Astrocyte (in vitro differentiated cells and primary cell): ENCODE data around the gene PARD3B. TPM values are rescaled to one million over a fixed set of nuclear protein-coding genes. Genes with fewer than 3 reads are reported as not detected.

Source experiments
- DNase-seq: peaks from one replicate; pipeline ENCODE4 v3.0.0-alpha.2; 2010; ENCODE audit warnings: low read depth
- FAIRE-seq: peaks from 2 replicates; lab custom pipeline; 2011; peaks lifted over from hg19 to GRCh38; lab: Jason Lieb, UNC
- H2AFZ ChIP-seq: 2 replicates; pipeline ENCODE4 v1.6.0; 2012; ENCODE audit warnings: low read depth, low read length, inconsistent platforms
- H3K27ac ChIP-seq: 2 replicates; pipeline ENCODE4 v1.5.1; 2011; ENCODE audit warnings: low read depth, low read length, inconsistent platforms
- H3K27me3 ChIP-seq: 2 replicates; pipeline ENCODE4 v1.6.0; 2011; ENCODE audit warnings: low read length, inconsistent platforms; ENCODE audit not compliant: insufficient read depth
- H3K36me3 ChIP-seq: 2 replicates; pipeline ENCODE4 v1.5.1; 2011; ENCODE audit warnings: low read length, inconsistent platforms; ENCODE audit not compliant: insufficient read depth
- H3K4me1 ChIP-seq: 2 replicates; pipeline ENCODE4 v1.5.1; 2011; ENCODE audit warnings: low read length, inconsistent platforms; ENCODE audit not compliant: insufficient read depth
- H3K4me2 ChIP-seq: 2 replicates; pipeline ENCODE4 v1.6.0; 2012; ENCODE audit warnings: low read length, inconsistent platforms
- H3K4me3 ChIP-seq: 2 replicates; pipeline ENCODE4 v1.5.1; 2011; ENCODE audit warnings: low read depth, mild to moderate bottlenecking, low read length, inconsistent platforms; ENCODE audit not compliant: insufficient read depth
- H3K79me2 ChIP-seq: 2 replicates; pipeline ENCODE4 v1.6.0; 2012; ENCODE audit warnings: mild to moderate bottlenecking, low read length, inconsistent platforms; ENCODE audit not compliant: insufficient read depth
- H3K9ac ChIP-seq: 2 replicates; pipeline ENCODE4 v1.6.0; 2012; ENCODE audit warnings: mild to moderate bottlenecking, low read length, inconsistent platforms
- H3K9me3 ChIP-seq: 2 replicates; pipeline ENCODE4 v1.5.1; 2012; ENCODE audit warnings: low read depth, mild to moderate bottlenecking, low read length, inconsistent platforms; ENCODE audit not compliant: insufficient read depth
- H4K20me1 ChIP-seq: 2 replicates; pipeline ENCODE4 v1.6.0; 2012; ENCODE audit warnings: low read length, inconsistent platforms; ENCODE audit not compliant: insufficient read depth
- H3K27ac Mint-ChIP-seq: one replicate; pipeline ENCODE4 v1.8.0; 2021; ENCODE audit warnings: mild to moderate bottlenecking, mixed read lengths; ENCODE audit not compliant: unreplicated experiment
- H3K27me3 Mint-ChIP-seq: one replicate; pipeline ENCODE4 v1.8.0; 2021; ENCODE audit warnings: low read depth, mixed read lengths; ENCODE audit not compliant: unreplicated experiment
- H3K36me3 Mint-ChIP-seq: one replicate; pipeline ENCODE4 v1.8.0; 2021; ENCODE audit warnings: low read depth, mixed read lengths; ENCODE audit not compliant: unreplicated experiment
- H3K4me1 Mint-ChIP-seq: one replicate; pipeline ENCODE4 v1.8.0; 2021; ENCODE audit warnings: low read depth, mixed read lengths; ENCODE audit not compliant: unreplicated experiment
- H3K4me3 Mint-ChIP-seq: one replicate; pipeline ENCODE4 v1.8.0; 2021; ENCODE audit warnings: mild to moderate bottlenecking, moderate library complexity, mixed read lengths; ENCODE audit not compliant: unreplicated experiment
- H3K9me3 Mint-ChIP-seq: one replicate; pipeline ENCODE4 v1.8.0; 2021; ENCODE audit warnings: mild to moderate bottlenecking, mixed read lengths; ENCODE audit not compliant: unreplicated experiment
- EZH2 ChIP-seq: IDR thresholded peaks from 2 replicates; pipeline ENCODE4 v1.6.1; 2012; ENCODE audit warnings: mild to moderate bottlenecking, low read length, inconsistent platforms; ENCODE audit not compliant: insufficient read depth
- total RNA-seq: library from RNA; stranded (reverse); gene quantifications from 2 replicates; pipeline ENCODE4 v1.2.1, GENCODE V29; 2021
- TF ChIP-seq, protein P1 (sequence below): IDR thresholded peaks from 2 replicates; pipeline ENCODE4 v1.5.1; 2011; ENCODE audit warnings: low read depth, mild to moderate bottlenecking, inconsistent platforms, low read length, moderate library complexity; ENCODE audit not compliant: insufficient read depth

Gene PARD3B
- total RNA-seq, 1 donor from 2014 or later, result 6.5 TPM

DNA sequence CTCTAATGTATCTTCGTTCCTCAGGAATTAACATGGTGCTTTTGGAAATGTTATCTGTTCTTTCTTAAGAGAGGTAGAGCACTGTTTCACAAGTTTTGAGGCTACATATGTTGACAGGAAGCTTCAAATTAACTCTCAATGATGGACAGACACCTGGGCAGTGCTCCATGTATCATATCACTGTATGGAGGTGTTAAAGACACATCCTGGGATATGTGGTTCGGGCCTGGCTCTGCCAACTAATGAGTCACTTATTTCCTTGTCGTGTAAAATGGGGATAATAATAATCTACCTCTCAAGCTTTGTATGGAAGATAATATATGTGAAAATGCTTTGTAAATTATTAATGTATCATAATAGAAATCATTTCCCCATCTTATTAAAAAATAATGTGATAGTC, 90.2 kb downstream of the PARD3B start:
- Histone ChIP-seq H3K27ac (no peak overlapping the region), H3K27me3 (no peaks in the 10 kb centered on the region), H3K4me3 (no peak overlapping the region), H3K36me3 (no peaks in the 10 kb centered on the region), H3K9me3 (no peaks in the 10 kb centered on the region), H3K4me1 (no peaks in the 10 kb centered on the region), H3K9ac (no peak overlapping the region), H3K4me2 (no peak overlapping the region), H2AFZ (no peak overlapping the region), H3K79me2 (peaks cover 3% of the 10 kb centered on the region), H4K20me1 (no peaks in the 10 kb centered on the region)
- DNase-seq (no peak), FAIRE-seq (no peak)
- no peaks in the 10 kb centered on the region for H3K36me3 Mint-ChIP-seq
- no peaks in the 10 kb centered on the region for H3K9me3 Mint-ChIP-seq
- H3K4me1 Mint-ChIP-seq, result no peaks in the 10 kb centered on the region
- no peaks in the 10 kb centered on the region for H3K27me3 Mint-ChIP-seq
- TF ChIP-seq, protein P1, sequence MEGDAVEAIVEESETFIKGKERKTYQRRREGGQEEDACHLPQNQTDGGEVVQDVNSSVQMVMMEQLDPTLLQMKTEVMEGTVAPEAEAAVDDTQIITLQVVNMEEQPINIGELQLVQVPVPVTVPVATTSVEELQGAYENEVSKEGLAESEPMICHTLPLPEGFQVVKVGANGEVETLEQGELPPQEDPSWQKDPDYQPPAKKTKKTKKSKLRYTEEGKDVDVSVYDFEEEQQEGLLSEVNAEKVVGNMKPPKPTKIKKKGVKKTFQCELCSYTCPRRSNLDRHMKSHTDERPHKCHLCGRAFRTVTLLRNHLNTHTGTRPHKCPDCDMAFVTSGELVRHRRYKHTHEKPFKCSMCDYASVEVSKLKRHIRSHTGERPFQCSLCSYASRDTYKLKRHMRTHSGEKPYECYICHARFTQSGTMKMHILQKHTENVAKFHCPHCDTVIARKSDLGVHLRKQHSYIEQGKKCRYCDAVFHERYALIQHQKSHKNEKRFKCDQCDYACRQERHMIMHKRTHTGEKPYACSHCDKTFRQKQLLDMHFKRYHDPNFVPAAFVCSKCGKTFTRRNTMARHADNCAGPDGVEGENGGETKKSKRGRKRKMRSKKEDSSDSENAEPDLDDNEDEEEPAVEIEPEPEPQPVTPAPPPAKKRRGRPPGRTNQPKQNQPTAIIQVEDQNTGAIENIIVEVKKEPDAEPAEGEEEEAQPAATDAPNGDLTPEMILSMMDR, result no peak
- no peak for TF ChIP-seq EZH2
- no peak overlapping the region for H3K27ac Mint-ChIP-seq
- H3K4me3 Mint-ChIP-seq, result no peak overlapping the region

DNA sequence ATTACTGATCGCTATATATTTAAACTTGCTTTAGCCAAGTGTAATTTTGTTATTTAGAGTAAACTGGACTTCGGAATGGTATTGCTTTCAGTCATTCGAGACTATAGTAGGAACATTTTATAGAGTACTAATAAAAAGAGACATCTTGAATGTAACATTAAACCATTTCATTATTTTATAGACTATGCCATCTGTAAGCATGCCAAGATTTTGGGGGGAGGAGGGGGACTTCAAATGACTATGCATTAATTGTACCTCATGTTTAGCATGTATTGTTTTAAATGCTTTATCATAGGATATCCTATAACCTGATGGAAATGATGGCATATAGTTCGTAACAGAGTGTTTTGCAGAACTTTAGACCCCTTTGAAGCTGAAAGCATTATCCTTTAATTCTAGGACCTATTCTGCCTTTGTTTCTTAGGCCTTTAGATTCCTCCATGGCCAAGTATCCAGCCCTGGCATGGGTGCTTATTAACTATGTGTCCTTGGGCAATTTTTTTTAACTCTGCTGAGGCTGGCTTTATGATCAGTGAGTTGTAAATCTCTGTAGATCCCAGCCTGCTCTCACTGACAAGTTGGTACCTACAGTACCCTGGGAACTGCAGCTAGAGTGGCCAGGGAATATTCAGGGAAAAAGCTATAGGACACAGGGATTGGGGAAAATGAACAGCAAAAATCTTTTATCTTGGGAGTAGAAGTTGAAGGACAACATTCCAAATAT, 93.4 kb downstream of the PARD3B start:
- Histone ChIP-seq H3K4me1 (no peaks in the 10 kb centered on the region), H3K79me2 (no peaks in the 10 kb centered on the region), H3K9me3 (no peaks in the 10 kb centered on the region), H3K27ac (no peak overlapping the region), H2AFZ (no peak overlapping the region), H4K20me1 (no peaks in the 10 kb centered on the region), H3K27me3 (no peaks in the 10 kb centered on the region), H3K4me2 (no peak overlapping the region), H3K9ac (no peak overlapping the region), H3K4me3 (no peak overlapping the region), H3K36me3 (no peaks in the 10 kb centered on the region)
- FAIRE-seq (no peak), DNase-seq (no peak)
- H3K27me3 Mint-ChIP-seq, result no peaks in the 10 kb centered on the region
- no peaks in the 10 kb centered on the region for H3K36me3 Mint-ChIP-seq
- no peak overlapping the region for H3K27ac Mint-ChIP-seq
- TF ChIP-seq, protein P1, result no peak
- TF ChIP-seq EZH2, result no peak
- H3K9me3 Mint-ChIP-seq, result peaks cover 1% of the 10 kb centered on the region
- no peaks in the 10 kb centered on the region for H3K4me1 Mint-ChIP-seq
- H3K4me3 Mint-ChIP-seq, result no peak overlapping the region

DNA sequence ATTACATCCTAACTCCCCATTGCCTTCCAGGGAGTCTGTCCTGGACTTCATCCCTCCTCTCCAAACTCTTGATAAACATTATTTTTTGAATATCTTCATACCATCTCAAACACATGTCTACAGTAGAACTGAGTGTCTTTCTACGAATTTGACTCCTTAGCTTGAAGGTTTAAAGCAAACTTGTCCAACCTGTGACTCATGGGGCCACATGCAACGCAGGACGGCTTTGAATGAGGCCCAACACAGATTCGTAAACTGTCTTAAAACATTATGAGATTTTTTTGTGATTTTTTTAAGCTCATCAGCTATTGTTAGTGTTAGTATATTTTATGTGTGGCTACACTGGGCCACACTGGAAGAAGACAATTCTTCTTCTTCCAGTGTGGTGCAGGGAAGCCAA, 98.1 kb downstream of the PARD3B start:
- Histone ChIP-seq H3K9me3 (no peaks in the 10 kb centered on the region), H3K4me3 (no peak overlapping the region), H3K36me3 (no peaks in the 10 kb centered on the region), H3K9ac (no peak overlapping the region), H3K27me3 (no peaks in the 10 kb centered on the region), H3K79me2 (no peaks in the 10 kb centered on the region), H3K4me1 (no peaks in the 10 kb centered on the region), H2AFZ (no peak overlapping the region), H4K20me1 (no peaks in the 10 kb centered on the region), H3K27ac (no peak overlapping the region), H3K4me2 (no peak overlapping the region)
- Mint-ChIP-seq H3K9me3 (peaks cover 1% of the 10 kb centered on the region), H3K27ac (no peak overlapping the region), H3K4me3 (no peak overlapping the region), H3K27me3 (no peaks in the 10 kb centered on the region), H3K4me1 (peaks cover 5% of the 10 kb centered on the region), H3K36me3 (no peaks in the 10 kb centered on the region)
- no peak for TF ChIP-seq EZH2
- TF ChIP-seq, protein P1, result no peak
- FAIRE-seq (no peak), DNase-seq (peak; percentile 38)
